K562 (cell line): Measurements from ENCODE around the gene CENPN. TPM values are rescaled to one million over a fixed set of nuclear protein-coding genes. Genes with fewer than 3 reads are reported as not detected.

Experiments
- ATAC-seq: fragments of 200-7000 bp; cut with Tn5 transposase; 3 replicates; pipeline ENCODE4 v1.9.1; 2020; ENCODE audit warnings: moderate library complexity
- BruUV-seq: library from RNA; stranded (reverse); fragments of 400-500 nt; replicated peaks from 2 replicates; lab custom pipeline; 2021; lab: Mats Ljungman, UMichigan
- CTCF ChIA-PET: fragments of 300-600 bp; formaldehyde crosslinking; extraction: SDS; loops from one replicate; lab custom pipeline; 2021; ENCODE audit warnings: low intra/inter-chr PET ratio; lab: Yijun Ruan, JAX
- POLR2A ChIA-PET: fragments of 300-600, 350-650 bp; sonication (Branson Sonifier 250); formaldehyde crosslinking; extraction: SDS; loops from one replicate; lab custom pipeline; 2021; ENCODE audit warnings: antibody characterized with exemption, inconsistent platforms; lab: Yijun Ruan, JAX
- DNase-seq, 4 experiments: peaks; one replicate each; pipeline versions ENCODE4 v3.0.0 to v3.0.0-alpha.2; 2011 to 2018; ENCODE audit warnings: low spot score in 3 of 4, mixed read lengths in 3 of 4; ENCODE audit errors: extremely low read depth in 1 of 4
- FAIRE-seq: peaks from 2 replicates; lab custom pipeline; 2011; peaks lifted over from hg19 to GRCh38; lab: Jason Lieb, UNC
- H2AFZ ChIP-seq: 2 replicates; pipeline ENCODE4 v1.6.0; 2011; ENCODE audit warnings: low read depth, low read length, control low read depth, inconsistent platforms
- H3K27ac ChIP-seq: fragments of 200-600 bp; 3 replicates; pipeline ENCODE4 v1.8.0; 2011; ENCODE audit warnings: low read depth, mild to moderate bottlenecking, control low read depth, inconsistent platforms, low read length, moderate library complexity, mixed read lengths; ENCODE audit errors: extremely low read depth
- H3K27me3 ChIP-seq, 2 experiments: fragments of 300-600 bp in 1 of 2; 2 replicates in 1 of 2; 3 replicates in 1 of 2; pipeline versions ENCODE4 v1.6.0 to v1.8.0; 2011; ENCODE audit warnings: inconsistent platforms in 2 of 2, low read length in 2 of 2, mild to moderate bottlenecking in 1 of 2, mixed read lengths in 1 of 2, moderate library complexity in 1 of 2; ENCODE audit not compliant: control insufficient read depth in 2 of 2, insufficient read depth in 2 of 2
- H3K36me3 ChIP-seq: fragments of 300-600 bp; 3 replicates; pipeline ENCODE4 v1.8.0; 2011; ENCODE audit warnings: mild to moderate bottlenecking, low read length, inconsistent platforms; ENCODE audit not compliant: control insufficient read depth, insufficient read depth
- H3K4me1 ChIP-seq, 2 experiments: fragments of 200-600 bp in 1 of 2; replicated peaks in 1 of 2; 2 replicates in 1 of 2; 3 replicates in 1 of 2; pipeline versions ENCODE4 v1.5.1 to v1.8.0; 2011; ENCODE audit warnings: inconsistent platforms in 2 of 2, low read length in 2 of 2, mild to moderate bottlenecking in 1 of 2, mixed read lengths in 1 of 2, moderate library complexity in 1 of 2; ENCODE audit not compliant: control insufficient read depth in 2 of 2, insufficient read depth in 2 of 2
- H3K4me2 ChIP-seq: 2 replicates; pipeline ENCODE4 v1.6.1; 2011; ENCODE audit warnings: low read length, control low read depth, inconsistent platforms, mixed read lengths; ENCODE audit not compliant: insufficient read depth
- H3K4me3 ChIP-seq: fragments of 200-600 bp; sonication (generic), shearing (Covaris generic); 2 replicates; pipeline ENCODE4 v1.5.1; 2016; ENCODE audit warnings: control low read depth, inconsistent platforms
- H3K79me2 ChIP-seq: fragments of 200-600 bp; 3 replicates; pipeline ENCODE4 v1.8.0; 2011; ENCODE audit warnings: low read length, inconsistent platforms; ENCODE audit not compliant: control insufficient read depth, insufficient read depth
- H3K9ac ChIP-seq, 2 experiments: 2 replicates each; pipeline versions ENCODE4 v1.6.0 to v1.6.1; 2011; ENCODE audit warnings: low read depth in 2 of 2, low read length in 2 of 2, control low read depth in 1 of 2, inconsistent platforms in 1 of 2, mild to moderate bottlenecking in 1 of 2, mixed read lengths in 1 of 2; ENCODE audit not compliant: insufficient read depth in 1 of 2
- H3K9me1 ChIP-seq: one replicate; pipeline ENCODE4 v1.6.0; 2011; ENCODE audit warnings: inconsistent platforms, mild to moderate bottlenecking, low read length, moderate library complexity; ENCODE audit not compliant: control insufficient read depth, insufficient read depth
- H3K9me3 ChIP-seq: replicated peaks from 2 replicates; pipeline ENCODE4 v1.5.1; 2011; ENCODE audit warnings: low read depth, low read length, inconsistent platforms; ENCODE audit not compliant: control insufficient read depth, insufficient read depth
- H4K20me1 ChIP-seq: replicated peaks from 2 replicates; pipeline ENCODE4 v1.6.1; 2011; ENCODE audit warnings: low read length, inconsistent platforms, mixed read lengths; ENCODE audit not compliant: control insufficient read depth, insufficient read depth
- HDAC2 ChIP-seq: fragments of 450-650 bp; IDR thresholded peaks from 2 replicates; pipeline ENCODE4 v1.6.1; 2016; ENCODE audit warnings: mild to moderate bottlenecking
- MTA2 ChIP-seq: fragments of 450-650 bp; IDR thresholded peaks from 2 replicates; pipeline ENCODE4 v1.6.1; 2016; ENCODE audit warnings: low read depth
- PYGO2 ChIP-seq: fragments of 450-650 bp; IDR thresholded peaks from 2 replicates; pipeline ENCODE4 v1.6.1; 2016; ENCODE audit warnings: mild to moderate bottlenecking, missing genetic modification characterization, moderate library complexity, missing compliant biosample characterization
- ZNF436 ChIP-seq: fragments of 250-450, 450-650 bp; sonication (Bioruptor Pico); formaldehyde crosslinking; IDR thresholded peaks from 2 replicates; pipeline ENCODE4 v1.7.0; 2020; ENCODE audit warnings: mild to moderate bottlenecking
- ZNF449 ChIP-seq: fragments of 250-450 bp; sonication (Bioruptor Pico); IDR thresholded peaks from 2 replicates; pipeline ENCODE4 v1.8.0; 2022; ENCODE audit warnings: moderate library complexity, mild to moderate bottlenecking, inconsistent platforms
- ZNF561 ChIP-seq: fragments of 450-650 bp; formaldehyde crosslinking; conservative IDR thresholded peaks from 2 replicates; pipeline ENCODE4 v1.4.0; 2020; ENCODE audit warnings: mild to moderate bottlenecking, moderate library complexity
- WGBS: fragments of 100-300 bp; shearing (Covaris generic); methylation state at CpG from one replicate; pipeline ENCODE4 v1.1.6; 2016; ENCODE audit warnings: low coverage, mixed read lengths; ENCODE audit not compliant: insufficient coverage; ENCODE audit errors: missing lambda C conversion rate; 5-methylcytosine and 5-hydroxymethylcytosine counted together
- in situ Hi-C: fragments of 300-500 bp; cut with MboI; formaldehyde crosslinking; loops from 4 replicates; pipeline ENCODE4 v1.15.0; 2018; ENCODE audit warnings: inconsistent platforms, mixed read lengths
- intact Hi-C: fragments of 100-400 bp; cut with micrococcal nuclease; formaldehyde crosslinking; loops from 2 replicates; pipeline ENCODE4 v1.14.2; 2022
- polyA plus RNA-seq, 8 experiments: library from polyadenylated mRNA; depleted of rRNA in 4 of 8; stranded (reverse) in 5 of 8; unstranded in 3 of 8; fragments of >200 nt; fragmentation: Nextera tagmentation in 2 of 8; fragmentation: Illumina TruSeq in 1 of 8; extraction: Ambion mirVana in 2 of 8; extraction: Trizol in 1 of 8; gene quantifications; 2 replicates each; pipeline versions ENCODE4 v1.2.1 to v1.2.3, GENCODE V29; 2011 to 2014; ENCODE audit warnings: inconsistent platforms in 1 of 8, missing spikeins in 1 of 8
- total RNA-seq, 7 experiments: library from RNA; depleted of rRNA in 6 of 7; stranded (reverse); fragments of >200 nt in 6 of 7; fragmentation: Illumina TruSeq in 2 of 7; extraction: Trizol in 2 of 7; gene quantifications; 2 replicates each; pipeline versions ENCODE4 v1.2.1 to v1.2.3, GENCODE V29; 2011 to 2021; ENCODE audit warnings: low replicate concordance in 1 of 7
- TF ChIP-seq, protein P1 (sequence below): sonication (generic); formaldehyde crosslinking; IDR thresholded peaks from 2 replicates; pipeline ENCODE4 v1.8.0; 2022; ENCODE audit warnings: missing genetic modification reagents, mild to moderate bottlenecking, borderline replicate concordance

Gene CENPN
- total and polyA plus RNA-seq, 9 of the 15 experiments (the other 6 are each of a cell fraction or from before 2014, with no cell fraction given) = 92.3 to 384 (median 140) TPM

- FAIRE-seq = no peak
- TF ChIP-seq ZNF449 (no peak), MTA2 (no peak), HDAC2 (no peak), ZNF561 (no peak), ZNF436 (CRISPR knock-in tag) (no peak), PYGO2 (tag) (no peak)
- TF ChIP-seq, protein P1, sequence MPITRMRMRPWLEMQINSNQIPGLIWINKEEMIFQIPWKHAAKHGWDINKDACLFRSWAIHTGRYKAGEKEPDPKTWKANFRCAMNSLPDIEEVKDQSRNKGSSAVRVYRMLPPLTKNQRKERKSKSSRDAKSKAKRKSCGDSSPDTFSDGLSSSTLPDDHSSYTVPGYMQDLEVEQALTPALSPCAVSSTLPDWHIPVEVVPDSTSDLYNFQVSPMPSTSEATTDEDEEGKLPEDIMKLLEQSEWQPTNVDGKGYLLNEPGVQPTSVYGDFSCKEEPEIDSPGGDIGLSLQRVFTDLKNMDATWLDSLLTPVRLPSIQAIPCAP = no peak
- TF ChIP-seq, all 486 proteins: peak for 0
- 97% methylated on average over 3 of the region's 3 CpGs for WGBS
- Histone ChIP-seq H3K4me2 (no peak overlapping the region), H3K9ac (no peak overlapping the region), H3K9me3 (no peaks in the 10 kb centered on the region), H3K27ac (no peak overlapping the region), H3K4me1 (peaks cover 0 to 13% of the 10 kb centered on the region in 2 experiments; a peak in 2 of 5 replicates), H3K27me3 (no peaks in the 10 kb centered on the region), H3K9me1 (no peaks in the 10 kb centered on the region), H3K36me3 (peaks cover 28% of the 10 kb centered on the region), H3K4me3 (no peak overlapping the region), H3K79me2 (peaks cover 82% of the 10 kb centered on the region), H2AFZ (no peak overlapping the region), H4K20me1 (peaks cover 14% of the 10 kb centered on the region)
- BruUV-seq = no TSS peak
- POLR2A ChIA-PET = interaction anchor here (0.7 to 2.0 kb wide), 5 partner anchors 11 to 16 kb away, joined by 3 to 7 read pairs (median 3); partner anchors contain the start of genes CENPN and CMC2
- ATAC-seq (no peak), DNase-seq (no peak)
- in situ Hi-C loops (no loop called here), intact Hi-C loops (no loop called here)
- CTCF ChIA-PET = no interaction called here
Measured at GRCh38 chr16:80990577-80990976, 16.4 kb upstream of the CENPN start.
